Measurements from ENCODE around the gene MSLN. TPM values are rescaled to one million over a fixed set of nuclear protein-coding genes. Genes with fewer than 3 reads are reported as not detected.

MSLN gene
- polyA plus RNA-seq, 2 of the 4 experiments (the other 2 are of a cell fraction): 2.4 to 3.6 TPM

DNA sequence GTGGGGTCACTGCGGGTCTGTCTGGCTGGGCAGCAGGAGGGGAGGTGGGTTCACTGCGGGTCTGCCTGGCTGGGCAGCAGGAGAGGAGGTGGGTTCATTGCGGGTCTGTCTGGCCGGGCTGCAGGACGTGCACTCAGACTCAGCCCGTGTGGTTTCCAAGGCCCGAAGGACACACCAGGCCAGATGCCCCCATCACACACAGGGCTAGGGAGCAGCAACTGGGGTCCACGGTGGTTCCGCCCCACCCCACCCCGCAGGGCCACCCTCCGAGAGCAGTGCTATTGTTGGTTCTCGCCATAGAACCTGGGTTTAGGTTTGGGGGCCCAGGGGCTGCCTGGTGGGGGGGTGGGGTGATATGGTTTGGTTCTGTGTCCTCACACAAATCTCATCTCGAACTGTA, 13.9 kb upstream of the MSLN start:
- WGBS (ENCODE audit: missing lambda C conversion rate): 76% methylated on average over 4 of the region's 13 CpGs
- Histone ChIP-seq H3K4me3 (no peak overlapping the region), H3K9me3 (no peaks in the 10 kb centered on the region), H3K4me2 (no peak overlapping the region), H3K27ac (no peak overlapping the region), H3K4me1 (no peaks in the 10 kb centered on the region)
- no peak for ATAC-seq
- DNase-seq (ENCODE audit: low read depth in 1 of 2, low spot score in 1 of 2): no peak
- ChIA-PET POLR2A (no interaction called here), CTCF (interaction anchor here (1.0 to 28.0 kb wide), 5 partner anchors 10 to 38 kb away, joined by 3 to 656 read pairs (median 6); partner anchors contain the start of genes ANTKMT, CCDC78, FBXL16 and HAGHL)
- no peak for FAIRE-seq
- TF ChIP-seq FOXS1 (CRISPR knock-in tag; IDR thresholded peaks at IDR 0.05): no peak
- no peak for TF ChIP-seq HOXB5 (CRISPR knock-in tag; IDR thresholded peaks at IDR 0.05)
- TF ChIP-seq RCOR1 (IDR thresholded peaks at IDR 0.05; ENCODE audit: low read depth, low read length): no peak
- no peak for TF ChIP-seq RNF2 (IDR thresholded peaks at IDR 0.05; ENCODE audit: borderline replicate concordance, low read depth)
- no peak for TF ChIP-seq JUN (IDR thresholded peaks at IDR 0.05)
- TF ChIP-seq, protein P1, sequence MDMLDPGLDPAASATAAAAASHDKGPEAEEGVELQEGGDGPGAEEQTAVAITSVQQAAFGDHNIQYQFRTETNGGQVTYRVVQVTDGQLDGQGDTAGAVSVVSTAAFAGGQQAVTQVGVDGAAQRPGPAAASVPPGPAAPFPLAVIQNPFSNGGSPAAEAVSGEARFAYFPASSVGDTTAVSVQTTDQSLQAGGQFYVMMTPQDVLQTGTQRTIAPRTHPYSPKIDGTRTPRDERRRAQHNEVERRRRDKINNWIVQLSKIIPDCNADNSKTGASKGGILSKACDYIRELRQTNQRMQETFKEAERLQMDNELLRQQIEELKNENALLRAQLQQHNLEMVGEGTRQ (IDR thresholded peaks at IDR 0.05): no peak
- TF ChIP-seq MAFK (IDR thresholded peaks at IDR 0.05; ENCODE audit: partially characterized antibody): no peak
- TF ChIP-seq EP300 (IDR thresholded peaks at IDR 0.05): no peak
- no peak for TF ChIP-seq POLR2AphosphoS2 (conservative IDR thresholded peaks at IDR 0.05; ENCODE audit: low read length)
- no peak for TF ChIP-seq NFE2L2 (conservative IDR thresholded peaks at IDR 0.05; ENCODE audit: low read length)
- no peak for TF ChIP-seq FOSB (CRISPR knock-in tag; IDR thresholded peaks at IDR 0.05)
- TF ChIP-seq ZFP36 (IDR thresholded peaks at IDR 0.05; ENCODE audit: borderline replicate concordance, partially characterized antibody): no peak
- TF ChIP-seq HEYL (CRISPR knock-in tag; IDR thresholded peaks at IDR 0.05): no peak
- TF ChIP-seq, protein P2, sequence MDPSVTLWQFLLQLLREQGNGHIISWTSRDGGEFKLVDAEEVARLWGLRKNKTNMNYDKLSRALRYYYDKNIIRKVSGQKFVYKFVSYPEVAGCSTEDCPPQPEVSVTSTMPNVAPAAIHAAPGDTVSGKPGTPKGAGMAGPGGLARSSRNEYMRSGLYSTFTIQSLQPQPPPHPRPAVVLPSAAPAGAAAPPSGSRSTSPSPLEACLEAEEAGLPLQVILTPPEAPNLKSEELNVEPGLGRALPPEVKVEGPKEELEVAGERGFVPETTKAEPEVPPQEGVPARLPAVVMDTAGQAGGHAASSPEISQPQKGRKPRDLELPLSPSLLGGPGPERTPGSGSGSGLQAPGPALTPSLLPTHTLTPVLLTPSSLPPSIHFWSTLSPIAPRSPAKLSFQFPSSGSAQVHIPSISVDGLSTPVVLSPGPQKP (IDR thresholded peaks at IDR 0.05; ENCODE audit: low read depth, low read length): no peak
- no peak for TF ChIP-seq ZC3H11A (IDR thresholded peaks at IDR 0.05)
- TF ChIP-seq ZSCAN20 (CRISPR knock-in tag; IDR thresholded peaks at IDR 0.05): no peak
- no peak for TF ChIP-seq E2F6 (IDR thresholded peaks at IDR 0.05; ENCODE audit: borderline replicate concordance, low read depth)

DNA sequence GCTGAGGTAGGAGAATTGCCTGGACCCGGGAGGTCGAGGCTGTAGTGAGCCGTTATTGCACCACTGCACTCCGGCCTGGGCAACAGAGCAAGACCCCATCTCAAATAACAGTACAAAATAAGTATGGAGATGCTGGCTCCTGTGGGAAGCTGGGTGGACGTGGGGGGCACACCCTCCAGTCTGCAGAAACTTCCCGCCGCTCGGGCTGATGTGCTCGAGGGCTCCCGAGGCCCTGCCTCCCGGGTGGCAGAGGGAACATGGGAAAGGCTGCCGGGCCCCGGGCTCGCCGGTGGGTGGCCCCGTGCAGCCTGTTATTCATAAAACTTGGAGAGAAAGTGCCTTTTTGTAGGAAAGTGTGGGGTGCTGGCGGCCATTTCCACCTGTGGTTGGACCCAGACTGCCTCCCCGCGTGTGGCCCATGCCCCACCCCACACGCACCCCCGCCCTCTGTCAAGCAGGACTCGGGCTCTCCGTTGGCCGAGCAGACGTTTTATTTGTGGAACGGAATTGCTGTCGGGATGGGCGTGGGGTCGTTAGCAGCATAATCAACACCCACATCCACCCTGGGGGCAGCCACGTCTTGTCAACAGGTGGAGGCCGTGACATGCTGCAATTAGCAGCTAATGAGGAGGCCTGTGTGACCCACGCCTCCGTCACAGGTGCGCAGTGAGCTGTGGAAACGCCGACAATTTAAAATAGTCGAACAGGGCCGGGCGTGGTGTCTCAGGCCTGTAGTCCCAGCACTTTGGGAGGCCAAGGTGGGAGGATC, 12.4 kb upstream of the MSLN start:
- Histone ChIP-seq H3K4me3 (no peak overlapping the region), H3K9me3 (no peaks in the 10 kb centered on the region), H3K4me2 (no peak overlapping the region), H3K27ac (no peak overlapping the region), H3K4me1 (no peaks in the 10 kb centered on the region)
- ChIA-PET CTCF (interaction anchor here (1.0 to 6.0 kb wide), 10 partner anchors 11 to 307 kb away, joined by 3 to 63 read pairs (median 5); no protein-coding TSS in a partner anchor), POLR2A (no interaction called here)
- TF ChIP-seq KDM5A (IDR thresholded peaks at IDR 0.05): no peak
- TF ChIP-seq HOXB13 (CRISPR knock-in tag; IDR thresholded peaks at IDR 0.05; ENCODE audit: low read depth): no peak
- TF ChIP-seq CBX8 (IDR thresholded peaks at IDR 0.05): no peak
- TF ChIP-seq SMC3 (IDR thresholded peaks at IDR 0.05): no peak
- no peak for TF ChIP-seq RAD21 (conservative IDR thresholded peaks at IDR 0.05 in 1 of 2, IDR thresholded peaks at IDR 0.05 in 1 of 2)
- no peak for TF ChIP-seq CBX2 (IDR thresholded peaks at IDR 0.05; ENCODE audit: borderline replicate concordance, low read depth)
- no peak for TF ChIP-seq CEBPB (IDR thresholded peaks at IDR 0.05)
- TF ChIP-seq, protein P3, sequence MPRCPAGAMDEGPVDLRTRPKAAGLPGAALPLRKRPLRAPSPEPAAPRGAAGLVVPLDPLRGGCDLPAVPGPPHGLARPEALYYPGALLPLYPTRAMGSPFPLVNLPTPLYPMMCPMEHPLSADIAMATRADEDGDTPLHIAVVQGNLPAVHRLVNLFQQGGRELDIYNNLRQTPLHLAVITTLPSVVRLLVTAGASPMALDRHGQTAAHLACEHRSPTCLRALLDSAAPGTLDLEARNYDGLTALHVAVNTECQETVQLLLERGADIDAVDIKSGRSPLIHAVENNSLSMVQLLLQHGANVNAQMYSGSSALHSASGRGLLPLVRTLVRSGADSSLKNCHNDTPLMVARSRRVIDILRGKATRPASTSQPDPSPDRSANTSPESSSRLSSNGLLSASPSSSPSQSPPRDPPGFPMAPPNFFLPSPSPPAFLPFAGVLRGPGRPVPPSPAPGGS (IDR thresholded peaks at IDR 0.05): no peak
- no peak for TF ChIP-seq MYC (IDR thresholded peaks at IDR 0.05; ENCODE audit: borderline replicate concordance, low read length)
- TF ChIP-seq PHF8 (IDR thresholded peaks at IDR 0.05; ENCODE audit: borderline replicate concordance, low read depth): no peak
- TF ChIP-seq FOXS1 (CRISPR knock-in tag; IDR thresholded peaks at IDR 0.05): no peak
- TF ChIP-seq NR3C1 (IDR thresholded peaks at IDR 0.05): no peak
- TF ChIP-seq EHF (CRISPR knock-in tag; IDR thresholded peaks at IDR 0.05): no peak
- ATAC-seq (no peak), FAIRE-seq (no peak), DNase-seq (ENCODE audit: low read depth in 1 of 2, low spot score in 1 of 2) (no peak)
- WGBS (ENCODE audit: missing lambda C conversion rate): 82% methylated on average over 38 of the region's 39 CpGs
